Measurements from ENCODE around the gene UBR3. TPM values are rescaled to one million over a fixed set of nuclear protein-coding genes. Genes with fewer than 3 reads are reported as not detected.

UBR3 gene
- total and polyA plus RNA-seq, 2 experiments from 2014 or later: 10.7 to 28.0 TPM

DNA sequence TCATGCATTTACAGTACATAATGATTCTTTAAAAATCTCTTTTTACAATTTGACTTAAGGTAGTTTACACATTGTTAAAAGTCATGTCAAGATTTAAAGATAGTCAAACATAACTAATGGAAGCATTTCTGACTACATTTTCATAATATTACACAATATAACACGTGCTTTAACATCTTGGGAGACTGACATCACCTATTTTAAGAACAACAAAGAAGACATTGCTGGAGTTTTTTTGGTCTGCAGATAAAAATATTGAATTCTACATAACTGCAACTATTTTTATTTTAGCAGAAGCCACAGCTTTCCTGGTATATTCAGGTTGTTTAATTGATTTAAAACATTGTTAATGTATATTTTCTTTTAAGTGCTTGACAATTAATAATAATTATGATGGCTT lies 65.7 kb downstream of the UBR3 start (continued):
- TF ChIP-seq, protein P1, sequence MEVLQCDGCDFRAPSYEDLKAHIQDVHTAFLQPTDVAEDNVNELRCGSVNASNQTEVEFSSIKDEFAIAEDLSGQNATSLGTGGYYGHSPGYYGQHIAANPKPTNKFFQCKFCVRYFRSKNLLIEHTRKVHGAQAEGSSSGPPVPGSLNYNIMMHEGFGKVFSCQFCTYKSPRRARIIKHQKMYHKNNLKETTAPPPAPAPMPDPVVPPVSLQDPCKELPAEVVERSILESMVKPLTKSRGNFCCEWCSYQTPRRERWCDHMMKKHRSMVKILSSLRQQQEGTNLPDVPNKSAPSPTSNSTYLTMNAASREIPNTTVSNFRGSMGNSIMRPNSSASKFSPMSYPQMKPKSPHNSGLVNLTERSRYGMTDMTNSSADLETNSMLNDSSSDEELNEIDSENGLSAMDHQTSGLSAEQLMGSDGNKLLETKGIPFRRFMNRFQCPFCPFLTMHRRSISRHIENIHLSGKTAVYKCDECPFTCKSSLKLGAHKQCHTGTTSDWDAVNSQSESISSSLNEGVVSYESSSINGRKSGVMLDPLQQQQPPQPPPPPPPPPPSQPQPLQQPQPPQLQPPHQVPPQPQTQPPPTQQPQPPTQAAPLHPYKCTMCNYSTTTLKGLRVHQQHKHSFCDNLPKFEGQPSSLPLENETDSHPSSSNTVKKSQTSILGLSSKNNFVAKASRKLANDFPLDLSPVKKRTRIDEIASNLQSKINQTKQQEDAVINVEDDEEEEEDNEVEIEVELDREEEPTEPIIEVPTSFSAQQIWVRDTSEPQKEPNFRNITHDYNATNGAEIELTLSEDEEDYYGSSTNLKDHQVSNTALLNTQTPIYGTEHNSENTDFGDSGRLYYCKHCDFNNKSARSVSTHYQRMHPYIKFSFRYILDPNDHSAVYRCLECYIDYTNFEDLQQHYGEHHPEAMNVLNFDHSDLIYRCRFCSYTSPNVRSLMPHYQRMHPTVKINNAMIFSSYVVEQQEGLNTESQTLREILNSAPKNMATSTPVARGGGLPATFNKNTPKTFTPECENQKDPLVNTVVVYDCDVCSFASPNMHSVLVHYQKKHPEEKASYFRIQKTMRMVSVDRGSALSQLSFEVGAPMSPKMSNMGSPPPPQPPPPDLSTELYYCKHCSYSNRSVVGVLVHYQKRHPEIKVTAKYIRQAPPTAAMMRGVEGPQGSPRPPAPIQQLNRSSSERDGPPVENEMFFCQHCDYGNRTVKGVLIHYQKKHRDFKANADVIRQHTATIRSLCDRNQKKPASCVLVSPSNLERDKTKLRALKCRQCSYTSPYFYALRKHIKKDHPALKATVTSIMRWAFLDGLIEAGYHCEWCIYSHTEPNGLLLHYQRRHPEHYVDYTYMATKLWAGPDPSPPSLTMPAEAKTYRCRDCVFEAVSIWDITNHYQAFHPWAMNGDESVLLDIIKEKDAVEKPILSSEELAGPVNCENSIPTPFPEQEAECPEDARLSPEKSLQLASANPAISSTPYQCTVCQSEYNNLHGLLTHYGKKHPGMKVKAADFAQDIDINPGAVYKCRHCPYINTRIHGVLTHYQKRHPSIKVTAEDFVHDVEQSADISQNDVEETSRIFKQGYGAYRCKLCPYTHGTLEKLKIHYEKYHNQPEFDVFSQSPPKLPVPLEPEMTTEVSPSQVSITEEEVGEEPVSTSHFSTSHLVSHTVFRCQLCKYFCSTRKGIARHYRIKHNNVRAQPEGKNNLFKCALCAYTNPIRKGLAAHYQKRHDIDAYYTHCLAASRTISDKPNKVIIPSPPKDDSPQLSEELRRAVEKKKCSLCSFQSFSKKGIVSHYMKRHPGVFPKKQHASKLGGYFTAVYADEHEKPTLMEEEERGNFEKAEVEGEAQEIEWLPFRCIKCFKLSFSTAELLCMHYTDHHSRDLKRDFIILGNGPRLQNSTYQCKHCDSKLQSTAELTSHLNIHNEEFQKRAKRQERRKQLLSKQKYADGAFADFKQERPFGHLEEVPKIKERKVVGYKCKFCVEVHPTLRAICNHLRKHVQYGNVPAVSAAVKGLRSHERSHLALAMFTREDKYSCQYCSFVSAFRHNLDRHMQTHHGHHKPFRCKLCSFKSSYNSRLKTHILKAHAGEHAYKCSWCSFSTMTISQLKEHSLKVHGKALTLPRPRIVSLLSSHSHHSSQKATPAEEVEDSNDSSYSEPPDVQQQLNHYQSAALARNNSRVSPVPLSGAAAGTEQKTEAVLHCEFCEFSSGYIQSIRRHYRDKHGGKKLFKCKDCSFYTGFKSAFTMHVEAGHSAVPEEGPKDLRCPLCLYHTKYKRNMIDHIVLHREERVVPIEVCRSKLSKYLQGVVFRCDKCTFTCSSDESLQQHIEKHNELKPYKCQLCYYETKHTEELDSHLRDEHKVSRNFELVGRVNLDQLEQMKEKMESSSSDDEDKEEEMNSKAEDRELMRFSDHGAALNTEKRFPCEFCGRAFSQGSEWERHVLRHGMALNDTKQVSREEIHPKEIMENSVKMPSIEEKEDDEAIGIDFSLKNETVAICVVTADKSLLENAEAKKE (CRISPR knock-in tag; IDR thresholded peaks at IDR 0.05): no peak
- TF ChIP-seq POLR2AphosphoS5 (IDR thresholded peaks at IDR 0.05; ENCODE audit: low read depth) (no peak), JUNB (IDR thresholded peaks at IDR 0.05; ENCODE audit: unreplicated experiment) (no peak), CREB1 (CRISPR knock-in tag; IDR thresholded peaks at IDR 0.05; ENCODE audit: low read depth) (no peak)
- TF ChIP-seq, protein P2, sequence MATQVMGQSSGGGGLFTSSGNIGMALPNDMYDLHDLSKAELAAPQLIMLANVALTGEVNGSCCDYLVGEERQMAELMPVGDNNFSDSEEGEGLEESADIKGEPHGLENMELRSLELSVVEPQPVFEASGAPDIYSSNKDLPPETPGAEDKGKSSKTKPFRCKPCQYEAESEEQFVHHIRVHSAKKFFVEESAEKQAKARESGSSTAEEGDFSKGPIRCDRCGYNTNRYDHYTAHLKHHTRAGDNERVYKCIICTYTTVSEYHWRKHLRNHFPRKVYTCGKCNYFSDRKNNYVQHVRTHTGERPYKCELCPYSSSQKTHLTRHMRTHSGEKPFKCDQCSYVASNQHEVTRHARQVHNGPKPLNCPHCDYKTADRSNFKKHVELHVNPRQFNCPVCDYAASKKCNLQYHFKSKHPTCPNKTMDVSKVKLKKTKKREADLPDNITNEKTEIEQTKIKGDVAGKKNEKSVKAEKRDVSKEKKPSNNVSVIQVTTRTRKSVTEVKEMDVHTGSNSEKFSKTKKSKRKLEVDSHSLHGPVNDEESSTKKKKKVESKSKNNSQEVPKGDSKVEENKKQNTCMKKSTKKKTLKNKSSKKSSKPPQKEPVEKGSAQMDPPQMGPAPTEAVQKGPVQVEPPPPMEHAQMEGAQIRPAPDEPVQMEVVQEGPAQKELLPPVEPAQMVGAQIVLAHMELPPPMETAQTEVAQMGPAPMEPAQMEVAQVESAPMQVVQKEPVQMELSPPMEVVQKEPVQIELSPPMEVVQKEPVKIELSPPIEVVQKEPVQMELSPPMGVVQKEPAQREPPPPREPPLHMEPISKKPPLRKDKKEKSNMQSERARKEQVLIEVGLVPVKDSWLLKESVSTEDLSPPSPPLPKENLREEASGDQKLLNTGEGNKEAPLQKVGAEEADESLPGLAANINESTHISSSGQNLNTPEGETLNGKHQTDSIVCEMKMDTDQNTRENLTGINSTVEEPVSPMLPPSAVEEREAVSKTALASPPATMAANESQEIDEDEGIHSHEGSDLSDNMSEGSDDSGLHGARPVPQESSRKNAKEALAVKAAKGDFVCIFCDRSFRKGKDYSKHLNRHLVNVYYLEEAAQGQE (IDR thresholded peaks at IDR 0.05; ENCODE audit: unreplicated experiment): no peak

Measured in GM23338 (cell line).